ENCODE data around the gene ANKRD30A. TPM values are rescaled to one million over a fixed set of nuclear protein-coding genes. Genes with fewer than 3 reads are reported as not detected.
"Not testable (repeated sequence)": the region's sequence is repeated elsewhere in the genome, so short reads cannot be mapped to it uniquely, and the experiment has no call there.

The ANKRD30A gene
- total and polyA plus RNA-seq, 2 donors (not counting 3 experiments of a cell fraction or from before 2014, with no cell fraction given), result not detected

- H3K4me3 ChIP-seq (replicated peaks in 1 of 3; ENCODE audit: insufficient read depth in 1 of 3, low read depth in 1 of 3, low read length in 3 of 3), result no peak overlapping the region
- no peaks in the 10 kb centered on the region for H3K4me1 ChIP-seq (ENCODE audit: control insufficient read depth, extremely low read depth, insufficient read depth, low read length)
- POLR2A ChIA-PET, result no interaction called here
- CTCF ChIA-PET, result no interaction called here
- no TSS peak for BruUV-seq (replicated peaks)
- intact Hi-C loops (cut with micrococcal nuclease) (no loop called here), dilution Hi-C loops (cut with MboI; ENCODE audit: extremely low pct_ligation_motif_present, low sequenced_read_pairs) (no loop called here)
- no peaks in the 10 kb centered on the region for H3K9me3 ChIP-seq (replicated peaks; ENCODE audit: control insufficient read depth, insufficient read depth, low read length)
- no peak overlapping the region for H3K9ac ChIP-seq (replicated peaks; ENCODE audit: extremely low read depth, insufficient read depth, low read length)
- H2AFZ ChIP-seq (ENCODE audit: low read depth, low read length), result no peak overlapping the region
- TF ChIP-seq POLR2AphosphoS5 (IDR thresholded peaks at IDR 0.05; ENCODE audit: insufficient read depth, low read depth, low read length), result no peak
- no peak for TF ChIP-seq JUN (IDR thresholded peaks at IDR 0.05; ENCODE audit: borderline replicate concordance, insufficient read depth, insufficient read length, low read depth)
- TF ChIP-seq GATA2 (IDR thresholded peaks at IDR 0.05; ENCODE audit: insufficient read depth, insufficient read length, low read depth, low read length), result no peak
- TF ChIP-seq EZH2 (IDR thresholded peaks at IDR 0.05; ENCODE audit: borderline replicate concordance, low read depth, low read length, severe bottlenecking), result no peak
- no peak for TF ChIP-seq MAX (IDR thresholded peaks at IDR 0.05; ENCODE audit: insufficient read depth, insufficient read length)
- TF ChIP-seq MYC (IDR thresholded peaks at IDR 0.05; ENCODE audit: low read depth, low read length), result no peak
- no peak for TF ChIP-seq FOS (IDR thresholded peaks at IDR 0.05; ENCODE audit: borderline replicate concordance, insufficient read depth, low read length)
- no peak for TF ChIP-seq POLR2A (IDR thresholded peaks at IDR 0.05; ENCODE audit: low read depth, low read length)
- no peak for TF ChIP-seq CTCF (IDR thresholded peaks at IDR 0.05; ENCODE audit: extremely low read depth in 1 of 2, insufficient read depth in 1 of 2, low read depth in 1 of 2, low read length in 2 of 2)
- no peaks in the 10 kb centered on the region for H4K20me1 ChIP-seq (replicated peaks; ENCODE audit: control insufficient read depth, extremely low read depth, insufficient read depth, low read length)
- no peak overlapping the region for H3K4me2 ChIP-seq (ENCODE audit: insufficient read depth, low read length)
- no peaks in the 10 kb centered on the region for H3K79me2 ChIP-seq (ENCODE audit: control insufficient read depth, insufficient read depth, low read length)
- H3K27ac ChIP-seq (ENCODE audit: insufficient read depth, low read depth, low read length), result no peak overlapping the region
- no peak for DNase-seq (ENCODE audit: low read depth, low spot score)
- FAIRE-seq, result no peak
- no peaks in the 10 kb centered on the region for H3K36me3 ChIP-seq (ENCODE audit: control insufficient read depth in 2 of 2, extremely low read depth in 1 of 2, insufficient read depth in 2 of 2, low read length in 2 of 2)
- H3K9me1 ChIP-seq (replicated peaks; ENCODE audit: control insufficient read depth, extremely low read depth, insufficient read depth, low read length), result no peaks in the 10 kb centered on the region
- H3K27me3 ChIP-seq (ENCODE audit: control insufficient read depth in 2 of 2, insufficient read depth in 2 of 2, low read length in 2 of 2), result no peaks in the 10 kb centered on the region
Observed at GRCh38 chr10:37146443-37146842, 21.0 kb downstream of the ANKRD30A start.

- H4K20me1 ChIP-seq (replicated peaks; ENCODE audit: control insufficient read depth, extremely low read depth, insufficient read depth, low read length); H3K4me2 ChIP-seq (ENCODE audit: insufficient read depth, low read length); H3K4me3 ChIP-seq (replicated peaks in 1 of 3; ENCODE audit: insufficient read depth in 1 of 3, low read depth in 1 of 3, low read length in 3 of 3); H3K9ac ChIP-seq (replicated peaks; ENCODE audit: extremely low read depth, insufficient read depth, low read length); H3K27me3 ChIP-seq (ENCODE audit: control insufficient read depth in 2 of 2, insufficient read depth in 2 of 2, low read length in 2 of 2); H3K9me1 ChIP-seq (replicated peaks; ENCODE audit: control insufficient read depth, extremely low read depth, insufficient read depth, low read length); H3K9me3 ChIP-seq (replicated peaks; ENCODE audit: control insufficient read depth, insufficient read depth, low read length); FAIRE-seq; dilution Hi-C loops (cut with MboI; ENCODE audit: extremely low pct_ligation_motif_present, low sequenced_read_pairs); DNase-seq (ENCODE audit: low read depth, low spot score); POLR2A ChIA-PET; intact Hi-C loops (cut with micrococcal nuclease); H3K36me3 ChIP-seq (ENCODE audit: control insufficient read depth in 2 of 2, extremely low read depth in 1 of 2, insufficient read depth in 2 of 2, low read length in 2 of 2); CTCF ChIA-PET; H3K27ac ChIP-seq (ENCODE audit: insufficient read depth, low read depth, low read length); BruUV-seq (replicated peaks); H2AFZ ChIP-seq (ENCODE audit: low read depth, low read length); H3K4me1 ChIP-seq (ENCODE audit: control insufficient read depth, extremely low read depth, insufficient read depth, low read length); H3K79me2 ChIP-seq (ENCODE audit: control insufficient read depth, insufficient read depth, low read length): not testable (repeated sequence)
Observed at GRCh38 chr10:37162430-37162829, 37.0 kb downstream of the ANKRD30A start.

- POLR2A ChIA-PET, FAIRE-seq: not testable (repeated sequence)
Observed at GRCh38 chr10:37171945-37172344, 46.5 kb downstream of the ANKRD30A start.

More at GRCh38 chr10:37171945-37172344, 46.5 kb downstream of the ANKRD30A start:
- H3K9me3 ChIP-seq (replicated peaks; ENCODE audit: control insufficient read depth, insufficient read depth, low read length); H4K20me1 ChIP-seq (replicated peaks; ENCODE audit: control insufficient read depth, extremely low read depth, insufficient read depth, low read length); BruUV-seq (replicated peaks); H3K4me3 ChIP-seq (replicated peaks in 1 of 3; ENCODE audit: insufficient read depth in 1 of 3, low read depth in 1 of 3, low read length in 3 of 3); DNase-seq (ENCODE audit: low read depth, low spot score); H2AFZ ChIP-seq (ENCODE audit: low read depth, low read length); H3K27ac ChIP-seq (ENCODE audit: insufficient read depth, low read depth, low read length); H3K4me1 ChIP-seq (ENCODE audit: control insufficient read depth, extremely low read depth, insufficient read depth, low read length); H3K79me2 ChIP-seq (ENCODE audit: control insufficient read depth, insufficient read depth, low read length); intact Hi-C loops (cut with micrococcal nuclease); H3K27me3 ChIP-seq (ENCODE audit: control insufficient read depth in 2 of 2, insufficient read depth in 2 of 2, low read length in 2 of 2); H3K9me1 ChIP-seq (replicated peaks; ENCODE audit: control insufficient read depth, extremely low read depth, insufficient read depth, low read length); H3K4me2 ChIP-seq (ENCODE audit: insufficient read depth, low read length); dilution Hi-C loops (cut with MboI; ENCODE audit: extremely low pct_ligation_motif_present, low sequenced_read_pairs); CTCF ChIA-PET; H3K9ac ChIP-seq (replicated peaks; ENCODE audit: extremely low read depth, insufficient read depth, low read length); H3K36me3 ChIP-seq (ENCODE audit: control insufficient read depth in 2 of 2, extremely low read depth in 1 of 2, insufficient read depth in 2 of 2, low read length in 2 of 2): not testable (repeated sequence)
